LNCaP clone FGC (cell line): ENCODE measurements around the gene ARPC3.
"Not testable (repeated sequence)": the region's sequence is repeated elsewhere in the genome, so short reads cannot be mapped to it uniquely, and the experiment has no call there.

Source experiments
- DNase-seq: peaks from one replicate; pipeline ENCODE4 v3.0.0-alpha.2; 2011; ENCODE audit warnings: low read depth
- H3K4me3 ChIP-seq: 2 replicates; pipeline ENCODE4 v1.5.1; 2011; ENCODE audit warnings: mild to moderate bottlenecking, low read depth, low read length, control low read depth
- TF ChIP-seq, protein P1 (sequence below): IDR thresholded peaks from 2 replicates; pipeline ENCODE4 v1.5.1; 2012; ENCODE audit warnings: mild to moderate bottlenecking; ENCODE audit not compliant: control insufficient read depth, insufficient read depth; ENCODE audit errors: extremely low read depth

ARPC3 gene

DNA sequence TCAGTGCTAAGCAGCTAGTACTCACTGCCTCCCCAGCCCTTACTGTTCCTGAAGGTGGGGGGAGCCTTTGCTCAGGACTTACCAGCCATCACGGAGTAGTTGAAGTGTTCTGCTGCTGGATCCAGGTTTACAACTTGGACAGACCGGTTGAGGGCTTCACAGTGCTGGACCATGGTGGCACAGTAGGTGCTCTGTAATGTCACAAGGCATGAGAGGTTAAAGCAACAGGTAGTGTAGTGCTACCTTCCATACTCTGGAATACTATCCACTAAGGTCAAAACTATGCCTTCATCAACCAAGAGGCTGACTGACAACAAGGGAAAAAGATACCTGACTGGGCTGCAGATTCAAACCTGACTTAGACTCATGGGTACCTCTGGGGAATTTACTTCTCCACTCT, 14.9 kb upstream of the ARPC3 start:
- H3K4me3 ChIP-seq: no peak overlapping the region
- DNase-seq: no peak
- TF ChIP-seq, protein P1, sequence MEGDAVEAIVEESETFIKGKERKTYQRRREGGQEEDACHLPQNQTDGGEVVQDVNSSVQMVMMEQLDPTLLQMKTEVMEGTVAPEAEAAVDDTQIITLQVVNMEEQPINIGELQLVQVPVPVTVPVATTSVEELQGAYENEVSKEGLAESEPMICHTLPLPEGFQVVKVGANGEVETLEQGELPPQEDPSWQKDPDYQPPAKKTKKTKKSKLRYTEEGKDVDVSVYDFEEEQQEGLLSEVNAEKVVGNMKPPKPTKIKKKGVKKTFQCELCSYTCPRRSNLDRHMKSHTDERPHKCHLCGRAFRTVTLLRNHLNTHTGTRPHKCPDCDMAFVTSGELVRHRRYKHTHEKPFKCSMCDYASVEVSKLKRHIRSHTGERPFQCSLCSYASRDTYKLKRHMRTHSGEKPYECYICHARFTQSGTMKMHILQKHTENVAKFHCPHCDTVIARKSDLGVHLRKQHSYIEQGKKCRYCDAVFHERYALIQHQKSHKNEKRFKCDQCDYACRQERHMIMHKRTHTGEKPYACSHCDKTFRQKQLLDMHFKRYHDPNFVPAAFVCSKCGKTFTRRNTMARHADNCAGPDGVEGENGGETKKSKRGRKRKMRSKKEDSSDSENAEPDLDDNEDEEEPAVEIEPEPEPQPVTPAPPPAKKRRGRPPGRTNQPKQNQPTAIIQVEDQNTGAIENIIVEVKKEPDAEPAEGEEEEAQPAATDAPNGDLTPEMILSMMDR: no peak

DNA sequence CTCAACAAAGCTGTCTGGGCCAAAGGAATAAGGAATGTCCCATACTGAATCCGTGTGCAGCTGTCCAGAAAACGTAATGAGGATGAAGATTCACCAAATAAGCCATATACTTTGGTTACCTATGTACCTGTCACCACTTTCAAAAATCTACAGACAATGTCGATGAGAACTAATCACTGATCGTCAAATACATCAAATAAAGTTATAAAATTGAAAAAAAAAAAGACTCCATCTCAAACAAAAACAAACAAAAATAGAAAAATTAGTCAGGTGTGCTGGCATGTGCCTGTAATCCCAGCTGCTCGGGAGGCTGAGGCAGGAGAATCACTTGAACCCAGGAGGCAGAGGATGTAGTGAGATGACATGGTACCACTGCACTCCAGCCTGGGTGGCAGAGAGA, 11.1 kb upstream of the ARPC3 start:
- DNase-seq, H3K4me3 ChIP-seq: not testable (repeated sequence)

GRCh38 chr12:110458756-110459155, 8.6 kb upstream of the ARPC3 start:
- no peak for DNase-seq
- TF ChIP-seq, protein P1: no peak

GRCh38 chr12:110453569-110454296, 3.6 kb upstream of the ARPC3 start:
- TF ChIP-seq, protein P1: no peak
- DNase-seq: no peak
- H3K4me3 ChIP-seq: no peak overlapping the region

More at GRCh38 chr12:110458756-110459155, 8.6 kb upstream of the ARPC3 start:
- no peak overlapping the region for H3K4me3 ChIP-seq

GRCh38 chr12:110451263-110451662, 1.1 kb upstream of the ARPC3 start:
- no peak overlapping the region for H3K4me3 ChIP-seq
- TF ChIP-seq, protein P1: no peak
- DNase-seq: no peak

DNA sequence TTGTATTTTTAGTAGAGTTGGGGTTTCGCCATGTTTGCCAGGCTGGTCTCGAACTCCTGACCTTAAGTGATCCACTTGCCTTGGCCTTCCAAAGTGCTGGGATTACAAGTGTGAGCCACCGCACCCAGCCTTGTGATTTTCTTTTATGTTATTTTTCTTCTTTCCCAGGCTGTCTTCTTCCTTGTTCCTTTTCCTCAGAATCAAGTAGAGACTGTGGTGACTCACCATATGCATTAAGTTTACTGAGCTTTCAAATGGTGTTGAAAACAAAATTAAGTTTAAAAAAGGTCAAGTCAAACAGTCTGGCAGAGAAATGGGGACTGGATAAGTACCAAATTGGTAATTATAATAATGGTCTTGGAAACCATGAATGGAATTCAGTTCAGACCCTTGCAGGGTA, 5.7 kb downstream of the ARPC3 start:
- no peak overlapping the region for H3K4me3 ChIP-seq
- TF ChIP-seq, protein P1: no peak
- DNase-seq: no peak

GRCh38 chr12:110436231-110436630, 13.9 kb downstream of the ARPC3 start:
- no peak overlapping the region for H3K4me3 ChIP-seq
- TF ChIP-seq, protein P1: no peak
- no peak for DNase-seq
